ENCODE data around the gene PER3.

Gene PER3

GRCh38 chr1:7783826-7784491 lies at the start of gene PER3:
PER3 (plus strand) TSS chr1:7784291; CDS start chr1:7784878, 587 bp downstream.
- H3K4me1 ChIP-seq (ENCODE audit: insufficient read depth, poor library complexity, severe bottlenecking) = no peaks in the 10 kb centered on the region
- H3K9me3 ChIP-seq (ENCODE audit: severe bottlenecking) = no peaks in the 10 kb centered on the region
- DNase-seq (ENCODE audit: low spot score) (peak; percentile 94), ATAC-seq (ENCODE audit: low read depth) (peak; percentile 98)
- H3K27ac ChIP-seq (ENCODE audit: poor library complexity, severe bottlenecking) = peak within 1 kb of the TSS; percentile 21
- TF ChIP-seq CTCF (IDR thresholded peaks at IDR 0.05; ENCODE audit: poor library complexity, severe bottlenecking) = no peak
- peaks cover 56% of the 10 kb centered on the region for H3K36me3 ChIP-seq (ENCODE audit: low read depth)
- peak within 1 kb of the TSS; percentile 61 for H3K4me3 ChIP-seq (ENCODE audit: severe bottlenecking)
- no peaks in the 10 kb centered on the region for H3K27me3 ChIP-seq (ENCODE audit: insufficient read depth, poor library complexity, severe bottlenecking)

- H3K4me1 ChIP-seq (ENCODE audit: insufficient read depth, poor library complexity, severe bottlenecking) = no peaks in the 10 kb centered on the region
- H3K36me3 ChIP-seq (ENCODE audit: low read depth) = no peaks in the 10 kb centered on the region
- ATAC-seq (ENCODE audit: low read depth) (no peak), DNase-seq (ENCODE audit: low spot score) (no peak)
- H3K4me3 ChIP-seq (ENCODE audit: severe bottlenecking) = no peak overlapping the region
- H3K9me3 ChIP-seq (ENCODE audit: severe bottlenecking) = no peaks in the 10 kb centered on the region
- TF ChIP-seq CTCF (IDR thresholded peaks at IDR 0.05; ENCODE audit: poor library complexity, severe bottlenecking) = no peak
- H3K27me3 ChIP-seq (ENCODE audit: insufficient read depth, poor library complexity, severe bottlenecking) = no peaks in the 10 kb centered on the region
- no peak overlapping the region for H3K27ac ChIP-seq (ENCODE audit: poor library complexity, severe bottlenecking)
Measured at GRCh38 chr1:7738044-7738443, 46.0 kb upstream of the PER3 start.

- H3K4me1 ChIP-seq (ENCODE audit: insufficient read depth, poor library complexity, severe bottlenecking) = peaks cover 6% of the 10 kb centered on the region
- no peak overlapping the region for H3K27ac ChIP-seq (ENCODE audit: poor library complexity, severe bottlenecking)
- no peaks in the 10 kb centered on the region for H3K9me3 ChIP-seq (ENCODE audit: severe bottlenecking)
- H3K4me3 ChIP-seq (ENCODE audit: severe bottlenecking) = no peak overlapping the region
- no peak for TF ChIP-seq CTCF (IDR thresholded peaks at IDR 0.05; ENCODE audit: poor library complexity, severe bottlenecking)
- ATAC-seq (ENCODE audit: low read depth) (no peak), DNase-seq (ENCODE audit: low spot score) (no peak)
- H3K36me3 ChIP-seq (ENCODE audit: low read depth) = no peaks in the 10 kb centered on the region
- no peaks in the 10 kb centered on the region for H3K27me3 ChIP-seq (ENCODE audit: insufficient read depth, poor library complexity, severe bottlenecking)
Measured at GRCh38 chr1:7743346-7743745, 40.7 kb upstream of the PER3 start.

- Histone ChIP-seq H3K27me3 (ENCODE audit: insufficient read depth, poor library complexity, severe bottlenecking) (no peaks in the 10 kb centered on the region), H3K9me3 (ENCODE audit: severe bottlenecking) (no peaks in the 10 kb centered on the region), H3K4me3 (ENCODE audit: severe bottlenecking) (no peak overlapping the region), H3K4me1 (ENCODE audit: insufficient read depth, poor library complexity, severe bottlenecking) (peaks cover 6% of the 10 kb centered on the region), H3K27ac (ENCODE audit: poor library complexity, severe bottlenecking) (no peak overlapping the region), H3K36me3 (ENCODE audit: low read depth) (no peaks in the 10 kb centered on the region)
- no peak for TF ChIP-seq CTCF (IDR thresholded peaks at IDR 0.05; ENCODE audit: poor library complexity, severe bottlenecking)
- ATAC-seq (ENCODE audit: low read depth) = no peak
- no peak for DNase-seq (ENCODE audit: low spot score)
Measured at GRCh38 chr1:7744882-7745281, 39.2 kb upstream of the PER3 start.

- peak overlapping the region; percentile 3 for H3K27ac ChIP-seq (ENCODE audit: poor library complexity, severe bottlenecking)
- H3K27me3 ChIP-seq (ENCODE audit: insufficient read depth, poor library complexity, severe bottlenecking) = no peaks in the 10 kb centered on the region
- no peak overlapping the region for H3K4me3 ChIP-seq (ENCODE audit: severe bottlenecking)
- DNase-seq (ENCODE audit: low spot score) = no peak
- peak; percentile 96 for ATAC-seq (ENCODE audit: low read depth)
- no peak for TF ChIP-seq CTCF (IDR thresholded peaks at IDR 0.05; ENCODE audit: poor library complexity, severe bottlenecking)
- H3K9me3 ChIP-seq (ENCODE audit: severe bottlenecking) = no peaks in the 10 kb centered on the region
- peaks cover 6% of the 10 kb centered on the region for H3K4me1 ChIP-seq (ENCODE audit: insufficient read depth, poor library complexity, severe bottlenecking)
- H3K36me3 ChIP-seq (ENCODE audit: low read depth) = no peaks in the 10 kb centered on the region
Measured at GRCh38 chr1:7745783-7746182, 38.3 kb upstream of the PER3 start.
